HS-5 (cell line): ENCODE data around the gene RIPOR3.
"Not testable (repeated sequence)": the region's sequence is repeated elsewhere in the genome, so short reads cannot be mapped to it uniquely, and the experiment has no call there.

Experiments
- DNase-seq: peaks from one replicate; pipeline ENCODE4 v3.0.0-alpha.2; 2012; ENCODE audit warnings: low read depth

Gene RIPOR3

DNA sequence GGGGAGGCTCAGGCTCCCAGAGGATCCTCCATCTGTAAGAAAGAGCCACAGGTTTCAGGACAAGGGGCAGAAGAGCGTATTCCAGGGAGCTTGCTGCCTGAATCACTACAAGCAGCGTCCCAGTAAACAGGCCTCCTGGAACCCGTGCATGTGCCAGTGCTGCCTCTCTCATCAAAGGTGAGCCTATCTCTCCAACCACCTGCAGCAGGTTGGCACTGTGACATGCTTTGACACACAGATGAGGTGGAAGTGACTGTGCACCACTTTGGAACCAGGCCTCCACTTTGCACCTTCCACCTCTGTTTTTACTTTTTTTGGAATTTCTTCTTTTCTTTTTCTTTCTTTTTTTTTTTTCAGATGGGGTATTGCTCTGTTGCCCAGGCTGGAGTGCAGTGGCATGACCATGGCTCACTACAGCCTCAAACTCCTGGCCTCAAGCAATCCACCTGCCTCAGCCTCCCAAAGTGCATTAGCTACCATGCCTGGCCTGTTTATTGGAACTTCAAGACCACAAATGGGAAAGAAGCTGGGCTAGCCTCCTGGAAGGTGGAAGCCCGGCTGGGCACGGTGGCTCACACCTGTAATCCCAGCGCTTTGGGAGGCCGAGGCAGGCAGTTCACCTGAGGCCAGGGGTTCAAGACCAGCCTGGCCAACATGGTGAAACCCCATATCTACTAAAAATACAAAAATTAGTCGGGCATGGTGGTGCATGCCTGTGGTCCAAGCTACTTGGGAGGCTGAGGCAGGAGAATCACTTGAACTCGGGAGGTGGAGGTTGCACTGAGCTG is 12.5 kb upstream of the RIPOR3 start:
- DNase-seq, result not testable (repeated sequence)

DNA sequence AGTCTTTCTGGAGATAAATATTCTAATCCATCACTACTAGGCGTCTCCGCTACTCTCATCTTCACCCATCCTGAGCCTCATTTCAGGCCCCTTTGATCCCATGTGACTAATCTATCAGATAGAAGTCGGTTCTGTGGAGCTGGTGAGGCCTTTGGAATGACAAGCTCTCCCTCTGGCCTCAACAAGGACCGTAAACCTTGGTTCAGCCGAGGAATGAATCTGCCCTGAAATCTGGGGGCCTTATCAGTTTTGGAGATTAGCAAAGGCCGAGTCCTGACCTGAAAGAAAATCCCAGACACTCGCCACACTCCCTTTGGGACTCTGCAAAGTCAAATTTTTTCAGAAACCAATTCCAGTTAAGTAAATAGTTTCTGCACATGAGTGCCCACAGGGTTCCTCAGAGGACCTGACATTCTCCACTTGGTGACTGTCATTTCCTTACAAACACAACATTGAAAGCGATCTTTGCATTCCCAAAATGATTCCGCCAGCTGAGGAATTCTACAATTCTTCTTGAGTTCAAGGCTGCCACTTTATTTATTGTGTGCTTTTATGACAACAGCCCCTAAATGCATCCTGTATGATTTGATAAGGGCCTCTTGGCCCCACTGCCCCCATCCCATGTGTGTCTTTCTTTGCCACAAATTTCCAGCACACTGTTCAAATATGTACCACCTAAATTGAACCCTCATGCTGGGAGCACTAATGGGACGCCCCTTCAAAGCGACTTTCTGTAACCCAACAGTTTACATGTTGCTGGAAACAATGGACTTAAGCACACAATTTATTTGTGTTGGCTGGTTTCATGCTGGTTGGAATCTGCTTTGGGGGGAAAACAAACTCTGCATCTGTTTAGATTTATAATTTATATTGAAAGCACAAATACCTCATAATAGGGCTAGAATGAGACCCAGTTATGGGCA is 10.0 kb upstream of the RIPOR3 start:
- no peak for DNase-seq

DNA sequence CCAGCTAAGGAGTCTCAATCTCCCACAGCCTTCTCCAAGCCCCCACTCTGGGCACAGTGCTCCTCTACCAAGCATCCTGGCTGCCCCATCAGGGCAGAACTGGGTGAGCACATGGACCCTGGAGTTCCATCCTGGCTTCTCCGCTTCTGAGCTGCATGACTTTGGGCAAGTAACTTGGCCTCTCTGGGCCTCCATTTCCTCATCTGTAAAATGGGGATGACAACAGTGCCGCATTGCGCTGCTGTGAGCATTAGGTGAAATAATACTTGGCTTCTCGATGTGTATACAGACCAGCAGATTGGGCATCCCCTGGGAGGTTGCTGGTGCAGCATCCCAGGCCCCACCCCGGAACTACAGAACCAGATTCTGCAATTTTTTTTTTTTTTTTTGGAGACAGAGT is 8.3 kb upstream of the RIPOR3 start:
- DNase-seq, result no peak

DNA sequence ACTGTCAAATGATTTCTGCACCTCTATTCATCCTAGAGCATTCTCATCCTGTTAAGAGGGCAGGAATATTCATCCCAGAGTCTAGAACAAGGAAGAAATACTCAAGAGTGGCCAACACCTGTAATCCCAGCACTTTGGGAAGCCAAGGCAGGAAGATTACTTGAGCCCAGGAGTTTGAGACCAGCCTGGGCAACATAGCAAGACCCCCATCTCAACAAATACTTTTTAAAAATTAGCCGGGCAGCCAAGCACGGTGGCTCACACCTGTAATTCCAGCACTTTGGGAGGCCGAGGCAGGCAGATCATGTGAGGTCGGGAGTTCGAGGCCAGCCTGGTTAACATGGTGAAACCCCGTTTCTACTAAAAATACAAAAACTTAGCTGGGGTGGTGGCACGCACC is 6.9 kb upstream of the RIPOR3 start:
- DNase-seq, result not testable (repeated sequence)

DNA sequence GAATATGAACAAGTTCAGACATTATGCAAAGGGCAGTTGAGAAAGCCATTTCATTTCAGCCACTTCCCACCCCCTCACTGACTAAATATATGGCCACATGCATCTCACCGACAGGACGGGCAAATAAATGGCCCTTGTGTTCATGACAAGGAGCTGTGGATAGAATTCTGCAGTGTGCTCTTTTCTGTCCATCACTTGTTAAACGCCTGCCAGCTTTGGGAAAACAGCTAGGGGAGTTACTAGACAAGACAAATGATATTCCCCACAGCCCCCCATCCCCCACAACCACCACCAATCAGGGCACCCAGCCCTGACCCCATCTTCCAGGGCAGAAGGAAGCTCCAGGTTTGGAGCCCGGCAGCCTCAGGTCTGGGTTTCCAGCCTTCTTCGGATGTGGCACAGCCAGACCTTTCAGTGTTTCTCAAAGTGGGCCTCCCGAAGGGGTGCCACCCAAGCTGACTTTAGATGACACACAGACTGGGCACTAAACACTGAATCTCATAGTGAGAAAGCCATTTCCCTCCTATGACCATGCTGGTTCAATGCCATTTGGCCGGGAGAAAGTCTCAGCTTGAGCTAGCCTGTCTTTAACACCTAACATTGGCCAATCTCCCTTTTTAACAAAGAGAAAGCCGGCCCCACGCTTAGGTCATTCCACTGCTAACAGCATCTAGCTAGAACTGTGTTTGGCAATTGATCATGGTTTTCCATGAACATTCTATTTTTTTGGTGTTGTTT is 4.0 kb upstream of the RIPOR3 start:
- no peak for DNase-seq

DNA sequence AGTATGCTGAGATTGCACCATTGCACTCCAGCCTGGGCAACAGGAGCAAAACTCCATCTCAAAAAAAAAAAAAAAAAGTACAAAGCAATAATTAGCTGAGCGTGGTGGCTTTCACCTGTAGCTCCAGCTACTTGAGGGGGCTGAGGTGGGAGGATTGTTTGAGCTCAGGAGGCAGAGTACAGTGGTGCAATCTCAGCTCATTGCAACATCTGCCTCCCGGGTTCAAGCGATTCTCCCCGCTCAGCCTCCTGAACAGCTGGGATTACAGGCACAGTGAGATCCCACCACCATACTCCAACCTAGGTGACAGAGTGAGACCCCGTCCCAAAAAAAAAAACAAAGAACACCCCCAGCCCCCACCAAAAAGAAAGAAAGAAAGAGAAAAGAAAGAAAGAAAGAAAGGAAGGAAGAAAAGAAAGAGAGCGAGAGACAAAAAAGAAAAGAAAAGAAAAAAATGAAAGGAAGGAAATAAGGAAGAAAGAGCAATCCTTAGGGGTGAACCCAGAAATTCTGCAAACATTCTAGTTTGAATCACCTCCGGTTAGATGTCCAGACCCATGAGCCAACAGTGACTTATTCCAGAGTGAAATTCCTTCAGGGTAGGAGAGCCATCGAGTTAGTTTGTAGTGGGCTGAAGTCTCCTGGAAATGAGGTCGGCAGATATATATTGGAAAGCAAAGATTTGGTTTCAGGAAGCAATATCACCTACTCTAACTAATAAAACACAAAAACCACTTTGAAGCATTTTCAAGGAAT is 3.2 kb upstream of the RIPOR3 start:
- peak; percentile 65 for DNase-seq

DNA sequence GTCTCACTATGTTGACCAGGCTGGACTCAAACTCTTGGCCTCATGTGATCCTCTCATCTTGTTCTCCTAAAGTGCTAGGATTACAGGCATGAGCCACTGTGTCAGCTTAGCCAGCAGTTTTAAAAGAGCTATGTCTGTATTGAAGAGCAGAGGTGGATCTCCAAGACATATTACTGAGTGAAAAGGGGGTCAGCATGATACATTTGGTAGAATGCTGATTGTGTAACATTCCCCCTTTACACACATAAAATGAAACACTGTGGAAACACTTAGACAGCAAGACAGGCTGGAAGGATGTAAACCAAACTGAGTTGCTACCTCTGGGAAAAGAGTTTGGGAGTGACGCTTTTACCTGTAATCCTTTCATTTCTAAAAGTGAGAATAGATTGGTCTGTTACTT is 1.7 kb upstream of the RIPOR3 start:
- DNase-seq, result no peak

DNA sequence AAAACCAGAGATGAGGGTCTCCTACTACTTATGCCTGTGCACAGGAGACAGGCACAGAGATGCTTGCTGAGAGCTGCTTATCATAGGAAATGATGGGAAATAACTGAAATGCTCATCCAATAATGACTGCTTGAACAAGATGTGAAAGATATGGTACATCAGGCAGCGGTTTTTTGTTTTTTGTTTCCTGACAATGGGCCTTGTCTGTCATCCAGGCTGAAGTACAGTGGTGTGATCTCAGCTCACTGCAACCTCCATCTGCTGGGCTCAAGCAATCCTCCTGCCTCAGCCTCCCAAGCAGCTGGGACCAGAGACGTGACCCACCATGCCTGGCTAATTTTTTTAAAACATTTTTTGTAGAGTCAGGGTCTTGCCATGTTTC is 1.2 kb upstream of the RIPOR3 start:
- no peak for DNase-seq

DNA sequence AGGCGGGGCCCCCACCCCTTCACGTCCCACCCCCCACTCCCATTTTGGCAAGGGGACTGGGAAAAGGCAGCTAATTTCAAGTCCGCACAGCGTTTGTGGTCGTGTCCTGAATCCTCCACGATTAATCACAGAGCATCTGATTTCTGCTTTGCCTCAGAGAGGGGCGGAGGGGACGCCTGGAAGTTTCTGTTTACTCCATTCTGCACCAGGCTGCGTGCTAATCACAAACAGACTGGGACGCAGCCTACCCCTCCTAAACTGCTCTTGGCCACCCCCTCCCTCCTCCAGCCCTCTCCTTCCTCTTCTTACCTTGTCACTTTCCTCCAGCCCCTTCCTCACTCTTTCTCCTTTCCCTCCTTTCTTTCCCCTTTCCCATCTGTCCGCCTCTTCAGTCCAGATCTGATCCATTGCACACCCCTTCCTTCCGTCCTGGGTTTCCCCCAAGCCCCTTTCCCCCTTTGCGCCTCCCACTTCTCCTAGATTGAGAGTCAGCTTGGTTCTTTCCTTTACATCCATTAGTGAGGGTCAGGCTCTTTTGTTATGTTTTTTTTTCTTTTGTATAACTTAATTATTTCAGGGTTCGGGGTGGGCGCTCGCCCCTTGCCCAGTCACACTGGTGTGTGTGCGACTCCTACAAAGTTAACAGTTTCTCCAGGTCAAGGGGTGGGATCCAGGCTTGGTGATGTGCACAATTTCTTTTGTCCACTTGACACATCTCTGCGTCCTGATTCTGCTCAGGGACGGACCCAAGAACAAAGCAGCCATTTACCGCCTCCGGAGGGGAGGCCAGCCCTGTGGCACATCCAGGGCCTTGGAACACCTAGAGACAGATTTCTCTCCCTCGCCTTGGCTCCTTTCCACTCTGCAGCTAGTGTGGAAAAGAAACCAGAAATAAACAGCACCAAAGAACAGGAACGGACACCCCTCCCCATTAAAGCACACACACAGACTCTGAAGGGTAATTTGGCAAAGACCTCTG is 520 bp upstream of the RIPOR3 start:
- no peak for DNase-seq

DNA sequence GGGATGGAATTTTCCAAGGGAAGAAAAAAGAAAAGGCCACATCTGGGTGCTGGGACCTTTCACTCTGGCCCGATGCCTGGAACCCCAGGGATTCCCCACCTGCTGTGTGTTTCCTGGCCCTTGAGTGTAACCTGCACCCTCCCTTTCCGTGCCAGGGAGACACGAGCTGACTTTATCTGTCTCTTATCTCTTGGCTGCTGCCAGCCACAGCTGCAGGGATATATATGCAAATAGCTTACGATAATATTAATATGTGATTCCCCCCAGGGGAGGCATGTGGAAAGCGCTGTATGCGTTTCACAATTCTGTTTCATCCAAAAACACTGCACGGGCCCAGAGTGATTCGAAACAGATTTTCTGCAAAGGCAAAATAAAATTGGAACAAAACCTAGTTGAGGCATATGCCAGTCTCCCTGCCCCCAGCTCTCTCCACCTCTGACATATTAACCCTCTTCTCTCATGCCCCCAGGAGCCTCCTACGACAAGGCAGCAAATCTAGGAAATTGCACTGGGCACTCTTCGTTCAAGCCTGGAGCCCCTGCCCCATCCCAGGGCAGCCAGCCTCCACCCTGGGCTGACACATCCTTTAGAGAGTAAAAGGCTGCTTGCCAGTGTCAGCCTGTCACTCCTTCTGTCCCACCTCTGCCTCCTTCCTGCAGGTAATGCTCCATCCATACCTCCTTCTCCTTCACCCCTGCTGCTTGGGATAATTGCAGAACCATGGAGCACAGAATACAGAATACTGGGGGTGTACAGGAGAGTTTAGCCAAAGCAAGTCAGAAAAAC is 1.3 kb downstream of the RIPOR3 start:
- no peak for DNase-seq

DNA sequence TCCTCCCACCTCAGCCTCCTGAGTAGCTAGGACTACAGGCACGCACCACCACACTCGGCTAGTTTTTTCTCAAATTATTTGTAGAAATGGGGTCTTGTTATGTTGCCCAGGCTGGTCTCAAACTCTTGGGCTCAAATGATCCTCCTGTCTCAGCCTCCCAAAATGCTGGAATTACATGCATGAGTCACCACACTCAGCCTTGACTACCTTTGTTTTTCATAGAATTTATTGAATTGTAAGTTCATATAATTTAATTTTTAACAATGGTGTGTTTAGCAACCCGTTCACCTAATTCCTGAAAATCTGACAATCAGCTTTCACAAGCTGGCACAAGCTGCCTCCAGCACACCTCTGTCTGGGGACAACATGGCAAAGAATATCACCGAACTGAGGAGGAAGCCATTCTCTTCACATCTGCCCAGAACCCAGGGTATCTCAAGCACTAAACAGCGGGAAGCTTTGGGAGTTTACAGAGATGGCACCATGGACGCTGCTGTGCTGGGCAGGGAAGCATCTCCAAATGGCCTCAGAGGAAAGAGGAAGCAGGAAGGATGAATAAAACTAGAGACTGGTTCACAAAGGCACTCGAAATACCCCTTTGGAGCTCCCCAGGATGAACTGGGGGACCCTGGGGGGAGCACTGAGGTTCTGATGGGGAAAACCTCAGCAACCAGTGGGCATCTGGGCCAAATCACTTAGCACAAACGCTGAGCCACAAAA is 2.9 kb downstream of the RIPOR3 start:
- DNase-seq, result no peak

DNA sequence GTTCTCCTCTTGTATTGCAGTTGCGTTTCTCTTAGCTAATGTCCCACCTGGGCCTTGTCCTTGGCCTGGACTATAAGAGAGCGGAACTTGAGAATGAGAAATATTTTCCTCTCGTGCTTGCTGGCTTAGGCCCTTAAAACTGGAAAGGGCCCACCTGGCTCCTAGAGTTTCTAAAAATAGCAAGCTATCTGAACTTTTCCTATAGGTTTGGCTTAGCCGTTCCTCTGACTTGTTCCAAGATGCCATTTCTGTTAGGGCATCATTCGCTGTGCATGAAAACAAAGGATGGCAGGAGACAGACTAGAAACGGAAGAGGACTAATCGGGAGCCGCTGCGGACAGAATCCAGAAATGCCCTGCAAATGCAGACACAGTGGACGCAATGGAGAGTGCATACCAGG is 4.5 kb downstream of the RIPOR3 start:
- DNase-seq, result no peak

DNA sequence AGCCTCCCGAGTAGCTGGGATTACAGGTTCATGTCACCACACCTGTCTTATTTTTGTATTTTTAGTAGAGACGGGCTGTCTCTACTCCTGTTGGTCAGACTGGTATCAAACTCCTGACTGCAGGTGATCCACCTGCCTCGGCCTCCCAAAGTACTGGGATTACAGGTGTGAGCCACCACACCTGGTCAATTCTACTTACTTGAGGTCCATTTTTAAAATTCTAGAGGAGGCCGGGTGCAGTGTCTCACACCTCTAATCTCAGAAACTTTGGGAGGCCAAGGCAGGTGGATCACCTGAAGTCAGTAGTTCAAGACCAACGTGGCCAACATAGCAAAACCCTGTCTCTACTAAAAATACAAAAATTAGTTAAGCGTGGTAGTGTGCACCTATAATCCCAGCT is 7.8 kb downstream of the RIPOR3 start:
- no peak for DNase-seq

DNA sequence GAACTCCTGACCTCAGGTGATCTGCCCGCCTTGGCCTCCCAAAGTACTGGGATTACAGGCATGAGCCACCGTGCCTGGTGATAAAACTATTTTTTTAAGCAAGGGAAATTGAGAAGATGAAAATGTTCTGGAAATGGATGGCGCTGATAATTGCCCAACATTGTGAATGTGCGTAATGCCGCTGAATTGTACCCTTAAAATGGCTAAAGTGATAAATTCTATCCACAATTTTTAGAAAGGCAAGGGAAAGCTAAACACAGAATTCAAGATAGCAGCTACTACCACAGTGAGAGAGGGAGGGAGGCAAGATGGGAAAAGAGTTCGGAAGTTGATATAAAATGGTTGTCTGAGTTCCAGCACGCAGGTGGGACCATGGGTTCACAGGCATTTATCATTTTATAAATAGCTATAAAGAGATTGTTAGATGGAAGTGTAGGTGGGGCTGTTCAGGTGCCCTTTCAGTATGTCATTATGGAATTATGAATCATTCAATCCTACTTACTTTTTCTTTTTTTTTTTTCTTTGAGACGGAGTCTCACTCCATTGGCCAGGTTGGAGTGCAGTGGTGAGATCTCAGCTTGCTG is 8.3 kb downstream of the RIPOR3 start:
- DNase-seq, result no peak

DNA sequence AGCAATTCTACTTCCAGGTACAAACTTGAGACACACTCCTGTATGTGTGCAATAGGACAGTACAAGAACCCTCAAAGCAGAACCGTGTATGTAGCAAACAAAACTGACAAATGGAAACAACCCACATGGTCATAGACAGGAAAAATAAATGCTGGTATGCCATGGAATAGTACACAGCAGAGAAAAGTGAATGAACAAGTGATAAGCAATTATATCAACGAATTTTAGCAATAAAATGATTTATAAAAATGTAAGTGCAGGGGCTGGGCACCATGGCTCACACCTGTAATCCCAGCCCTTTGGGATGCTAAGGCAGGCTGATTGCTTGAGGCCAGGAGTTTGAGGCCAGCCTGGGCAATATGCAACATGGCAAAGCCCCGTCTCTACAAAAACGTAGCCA is 9.3 kb downstream of the RIPOR3 start:
- DNase-seq, result no peak

DNA sequence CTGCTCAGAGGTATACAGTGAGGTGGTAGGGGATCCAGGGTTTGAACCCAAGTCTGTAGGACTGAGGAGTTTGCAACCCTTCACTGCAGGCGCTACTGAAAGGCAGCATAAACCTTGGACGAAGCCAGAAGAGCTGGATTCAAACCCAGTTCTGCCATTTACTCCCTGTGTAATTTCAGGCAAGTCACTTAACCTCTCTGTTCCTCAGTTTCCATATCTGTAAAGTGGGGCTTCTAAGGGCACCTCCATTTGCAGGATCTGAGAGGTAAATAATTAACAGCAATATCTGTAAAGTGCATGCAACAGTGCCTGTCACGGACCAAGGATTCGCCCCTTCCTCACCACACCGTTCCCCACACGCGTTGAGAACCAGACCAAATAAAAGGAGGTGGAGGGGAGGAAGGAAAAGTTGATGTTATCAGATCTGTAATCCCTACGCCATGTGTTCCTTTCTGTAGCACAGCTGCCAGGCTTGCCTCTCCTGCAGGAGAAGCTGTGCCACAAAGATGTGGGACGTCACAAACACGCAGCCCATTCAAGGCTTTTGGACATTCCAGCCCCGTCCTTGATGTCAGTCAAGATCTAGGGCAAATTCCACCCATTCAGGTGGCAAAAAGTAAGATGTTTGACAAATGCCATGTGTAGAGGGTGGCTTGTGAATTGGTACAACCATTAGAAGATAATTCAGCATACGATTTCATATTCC is 9.8 kb downstream of the RIPOR3 start:
- no peak for DNase-seq

DNA sequence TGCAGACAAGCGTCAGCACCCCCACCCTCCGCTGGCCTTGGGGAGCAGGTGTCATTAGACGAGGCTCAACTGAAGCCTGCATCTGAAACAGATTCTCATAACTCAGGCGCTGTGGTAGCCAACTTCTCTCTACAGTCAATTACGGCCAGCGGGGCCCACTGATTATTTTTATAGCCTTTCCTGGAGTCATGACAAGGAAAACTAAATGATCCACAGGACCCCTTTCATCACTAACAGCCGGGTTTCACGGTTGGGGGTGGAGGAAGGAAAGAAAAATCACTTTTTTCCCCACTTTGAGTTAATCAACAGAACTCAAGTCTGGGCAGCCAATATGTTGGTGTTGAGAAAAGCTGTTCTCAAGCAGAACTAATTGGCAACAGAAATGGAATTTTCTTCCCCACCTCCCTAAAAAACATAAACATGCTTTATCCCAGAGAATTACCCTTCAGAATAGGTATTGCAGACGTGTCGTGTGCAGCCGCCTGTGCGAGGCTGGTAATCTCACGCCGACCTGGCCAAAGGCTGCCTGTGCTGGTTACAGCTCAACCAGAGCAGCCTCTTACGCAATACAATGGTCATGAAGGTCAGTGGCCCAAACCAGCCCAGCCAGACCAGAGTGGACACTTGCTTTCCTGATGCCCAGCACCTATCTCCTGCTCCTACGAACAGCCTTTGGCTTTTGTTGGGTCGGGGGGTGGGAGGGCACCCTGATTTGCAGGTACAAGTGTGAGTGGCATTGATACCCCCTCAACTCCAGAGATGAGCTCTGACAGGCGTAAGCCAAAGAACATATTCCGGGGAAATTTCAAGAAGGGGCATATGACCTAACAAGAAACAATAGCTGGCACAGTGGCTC is 11.0 kb downstream of the RIPOR3 start:
- no peak for DNase-seq
